T47D (cell line): ENCODE data around the gene SSC5D.

ENCODE experiments used
- DNase-seq, 2 experiments: peaks; one replicate each; pipeline versions ENCODE4 v3.0.0 to v3.0.0-alpha.2; 2011 to 2012; ENCODE audit warnings: low read depth in 1 of 2, low spot score in 1 of 2
- JUND ChIP-seq: IDR thresholded peaks from 2 replicates; pipeline ENCODE4 v1.6.1; 2012; ENCODE audit warnings: low read depth
- in situ Hi-C: cut with HindIII; loops from 2 replicates; pipeline ENCODE4 v1.10.0; 2016; ENCODE audit warnings: low sequenced_read_pairs, low pct_unique_long_range_greater_than_20kb

Gene SSC5D

GRCh38 chr19:55482156-55482961, 5.9 kb upstream of the SSC5D start:
- in situ Hi-C loops, result no loop called here
- DNase-seq, result no peak
- no peak for TF ChIP-seq JUND

GRCh38 chr19:55482967-55483705, 5.1 kb upstream of the SSC5D start:
- no peak for DNase-seq
- TF ChIP-seq JUND, result no peak
- in situ Hi-C loops, result no loop called here

GRCh38 chr19:55483706-55484592, 4.3 kb upstream of the SSC5D start:
- DNase-seq, result no peak
- in situ Hi-C loops, result no loop called here
- no peak for TF ChIP-seq JUND

- in situ Hi-C loops, result no loop called here
- TF ChIP-seq JUND, result no peak
- peak; percentile 53 to 86 for DNase-seq
Observed at GRCh38 chr19:55484593-55485438, 3.4 kb upstream of the SSC5D start, which contains the start of gene NAT14. Gene NAT14, plus strand, starts transcription at chr19:55485188. Its CDS starts 521 bp downstream, at chr19:55485709.

- no peak for DNase-seq
- in situ Hi-C loops, result no loop called here
- no peak for TF ChIP-seq JUND
Observed at GRCh38 chr19:55485439-55486011, 2.7 kb upstream of the SSC5D start.

GRCh38 chr19:55486043-55486970, 1.9 kb upstream of the SSC5D start:
- no peak for TF ChIP-seq JUND
- in situ Hi-C loops, result no loop called here

GRCh38 chr19:55486971-55487923, 989 bp upstream of the SSC5D start:
- peak; percentile 55 to 69 for DNase-seq
- in situ Hi-C loops, result no loop called here
- TF ChIP-seq JUND, result no peak

More at GRCh38 chr19:55486043-55486970, 1.9 kb upstream of the SSC5D start:
- no peak for DNase-seq

- no peak for DNase-seq
- in situ Hi-C loops, result no loop called here
- TF ChIP-seq JUND, result no peak
Observed at GRCh38 chr19:55488986-55489710, 912 bp downstream of the SSC5D start.

- in situ Hi-C loops, result no loop called here
- TF ChIP-seq JUND, result no peak
Observed at GRCh38 chr19:55489711-55490477, 1.7 kb downstream of the SSC5D start.

More at GRCh38 chr19:55489711-55490477, 1.7 kb downstream of the SSC5D start:
- DNase-seq, result no peak
